Endothelial cell of umbilical vein (primary cell): ENCODE data around the gene PSMA5.

Experiments
- EZH2 ChIP-seq: IDR thresholded peaks from 2 replicates; pipeline ENCODE4 v1.6.1; 2012; ENCODE audit warnings: borderline replicate concordance, low read depth, mild to moderate bottlenecking, moderate library complexity, low read length, inconsistent platforms; ENCODE audit not compliant: severe bottlenecking
- JUN ChIP-seq: IDR thresholded peaks from 2 replicates; pipeline ENCODE4 v1.6.1; 2011; ENCODE audit warnings: borderline replicate concordance, low read depth; ENCODE audit not compliant: insufficient read length, insufficient read depth
- MAX ChIP-seq: IDR thresholded peaks from 2 replicates; pipeline ENCODE4 v1.6.1; 2011; ENCODE audit not compliant: insufficient read depth, insufficient read length
- MYC ChIP-seq: IDR thresholded peaks from one replicate; pipeline ENCODE4 v1.6.1; 2011; ENCODE audit warnings: mild to moderate bottlenecking, low read depth, low read length
- POLR2A ChIP-seq: IDR thresholded peaks from 2 replicates; pipeline ENCODE4 v1.6.1; 2012; ENCODE audit warnings: low read depth, mild to moderate bottlenecking, control low read depth, low read length
- POLR2AphosphoS5 ChIP-seq: IDR thresholded peaks from 2 replicates; pipeline ENCODE4 v1.6.1; 2012; ENCODE audit warnings: low read depth, mild to moderate bottlenecking, control low read depth, low read length, moderate library complexity; ENCODE audit not compliant: insufficient read depth
- TF ChIP-seq, protein P1 (sequence below), 2 donors: IDR thresholded peaks; 1 replicate in 1 of 2; 2 replicates in 1 of 2; pipeline ENCODE4 v1.5.1; 2011; ENCODE audit warnings: low read length in 2 of 2, mild to moderate bottlenecking in 2 of 2, moderate library complexity in 2 of 2, control low read depth in 1 of 2, inconsistent platforms in 1 of 2, low read depth in 1 of 2; ENCODE audit not compliant: insufficient read depth in 1 of 2; ENCODE audit errors: extremely low read depth in 1 of 2

DNA sequence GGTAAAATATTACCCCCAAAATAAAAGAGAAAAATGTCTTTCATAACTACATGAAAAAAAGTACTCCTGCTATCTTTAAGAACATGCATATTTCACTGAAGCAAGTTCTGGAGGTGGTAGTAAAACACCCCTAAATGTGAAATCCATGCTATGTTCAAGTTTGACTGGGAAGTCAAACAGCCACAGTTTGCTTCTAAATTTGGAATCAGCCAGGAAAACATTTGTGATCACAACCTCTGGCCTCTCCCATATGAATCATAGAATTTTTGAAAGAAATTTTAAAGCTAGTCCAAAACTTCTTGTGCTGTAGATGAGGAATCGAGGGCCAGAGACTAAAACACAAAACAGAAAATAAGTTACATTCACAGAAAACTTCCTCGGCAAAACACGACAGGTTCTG, 35.1 kb downstream of the PSMA5 start:
- TF ChIP-seq EZH2 (no peak), POLR2A (no peak), MAX (no peak), POLR2AphosphoS5 (no peak), JUN (no peak), MYC (no peak)
- TF ChIP-seq, protein P1, sequence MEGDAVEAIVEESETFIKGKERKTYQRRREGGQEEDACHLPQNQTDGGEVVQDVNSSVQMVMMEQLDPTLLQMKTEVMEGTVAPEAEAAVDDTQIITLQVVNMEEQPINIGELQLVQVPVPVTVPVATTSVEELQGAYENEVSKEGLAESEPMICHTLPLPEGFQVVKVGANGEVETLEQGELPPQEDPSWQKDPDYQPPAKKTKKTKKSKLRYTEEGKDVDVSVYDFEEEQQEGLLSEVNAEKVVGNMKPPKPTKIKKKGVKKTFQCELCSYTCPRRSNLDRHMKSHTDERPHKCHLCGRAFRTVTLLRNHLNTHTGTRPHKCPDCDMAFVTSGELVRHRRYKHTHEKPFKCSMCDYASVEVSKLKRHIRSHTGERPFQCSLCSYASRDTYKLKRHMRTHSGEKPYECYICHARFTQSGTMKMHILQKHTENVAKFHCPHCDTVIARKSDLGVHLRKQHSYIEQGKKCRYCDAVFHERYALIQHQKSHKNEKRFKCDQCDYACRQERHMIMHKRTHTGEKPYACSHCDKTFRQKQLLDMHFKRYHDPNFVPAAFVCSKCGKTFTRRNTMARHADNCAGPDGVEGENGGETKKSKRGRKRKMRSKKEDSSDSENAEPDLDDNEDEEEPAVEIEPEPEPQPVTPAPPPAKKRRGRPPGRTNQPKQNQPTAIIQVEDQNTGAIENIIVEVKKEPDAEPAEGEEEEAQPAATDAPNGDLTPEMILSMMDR (IDR thresholded peaks at IDR 0.05; ENCODE audit: extremely low read depth in 1 of 2, insufficient read depth in 1 of 2, low read depth in 1 of 2, low read length in 2 of 2), result no peak
